Stimulated activated CD4-positive, alpha-beta T cell treated with anti-CD3 and anti-CD28 coated beads, Interleukin-1b, Interleukin-23, amount 100 ng/mL, for 4 hours (primary cell): ENCODE measurements around the gene PLXNA2.

Experiments
- DNase-seq, 2 donors: peaks; one replicate each; pipeline ENCODE4 v3.0.0-alpha.2; 2020; ENCODE audit warnings: low read depth in 2 of 2

Gene PLXNA2

GRCh38 chr1:208206092-208206698, 38.0 kb downstream of the PLXNA2 start:
- no peak for DNase-seq

- no peak for DNase-seq
Measured at GRCh38 chr1:208205216-208206013, 38.8 kb downstream of the PLXNA2 start.

GRCh38 chr1:208204779-208205178, 39.4 kb downstream of the PLXNA2 start:
- no peak for DNase-seq

- DNase-seq, result no peak
Measured at GRCh38 chr1:208203848-208204609, 40.2 kb downstream of the PLXNA2 start.

- no peak for DNase-seq
Measured at GRCh38 chr1:208203127-208203847, 40.9 kb downstream of the PLXNA2 start.

GRCh38 chr1:208202333-208202995, 41.7 kb downstream of the PLXNA2 start:
- no peak for DNase-seq

- DNase-seq, result no peak
Measured at GRCh38 chr1:208201229-208201628, 43.0 kb downstream of the PLXNA2 start.

- no peak for DNase-seq
Measured at GRCh38 chr1:208200116-208200515, 44.1 kb downstream of the PLXNA2 start.

GRCh38 chr1:208198236-208198635, 45.9 kb downstream of the PLXNA2 start:
- no peak for DNase-seq

- no peak for DNase-seq
Measured at GRCh38 chr1:208194944-208195343, 49.2 kb downstream of the PLXNA2 start.

GRCh38 chr1:208192995-208193394, 51.2 kb downstream of the PLXNA2 start:
- DNase-seq, result no peak

GRCh38 chr1:208190784-208191183, 53.4 kb downstream of the PLXNA2 start:
- DNase-seq, result no peak

GRCh38 chr1:208189716-208190115, 54.5 kb downstream of the PLXNA2 start:
- DNase-seq, result no peak

GRCh38 chr1:208189183-208189582, 55.0 kb downstream of the PLXNA2 start:
- DNase-seq, result no peak

GRCh38 chr1:208188607-208189006, 55.6 kb downstream of the PLXNA2 start:
- DNase-seq, result no peak

- DNase-seq, result no peak
Measured at GRCh38 chr1:208187499-208188041, 56.6 kb downstream of the PLXNA2 start.

- DNase-seq, result no peak
Measured at GRCh38 chr1:208185801-208186231, 58.4 kb downstream of the PLXNA2 start.

GRCh38 chr1:208184966-208185654, 59.1 kb downstream of the PLXNA2 start:
- no peak for DNase-seq

GRCh38 chr1:208183977-208184911, 59.9 kb downstream of the PLXNA2 start:
- DNase-seq, result no peak
